ENCODE data around the gene THSD7A. TPM values are rescaled to one million over a fixed set of nuclear protein-coding genes. Genes with fewer than 3 reads are reported as not detected.

The THSD7A gene
- total and polyA plus RNA-seq, 10 of the 15 experiments (the other 5 are each of a cell fraction or from before 2014, with no cell fraction given), result 0.03 to 0.09 (median 0.03) TPM; not detected in 7

- Histone ChIP-seq H4K20me1 (ENCODE audit: control insufficient read depth, insufficient read depth) (no peaks in the 10 kb centered on the region), H3K27me3 (replicated peaks in 1 of 2; ENCODE audit: control insufficient read depth in 2 of 2, insufficient read depth in 2 of 2, low read length in 1 of 2) (no peaks in the 10 kb centered on the region), H3K4me1 (ENCODE audit: control insufficient read depth, insufficient read depth, low read length) (no peaks in the 10 kb centered on the region), H3K79me2 (ENCODE audit: control insufficient read depth, insufficient read depth, low read length) (no peaks in the 10 kb centered on the region), H2AFZ (ENCODE audit: control insufficient read depth, low read depth, low read length) (no peak overlapping the region), H3K4me2 (ENCODE audit: control insufficient read depth, insufficient read depth) (no peak overlapping the region), H3K27ac (ENCODE audit: control insufficient read depth, insufficient read depth) (no peak overlapping the region), H3K36me3 (ENCODE audit: control insufficient read depth in 2 of 2, insufficient read depth in 2 of 2, low read length in 1 of 2) (no peaks in the 10 kb centered on the region), H3K9ac (ENCODE audit: control insufficient read depth, insufficient read depth, low read length) (no peak overlapping the region), H3K9me3 (replicated peaks; ENCODE audit: control insufficient read depth, insufficient read depth, low read length) (no peaks in the 10 kb centered on the region), H3K4me3 (no peak overlapping the region)
- no peak for FAIRE-seq
- 44% methylated on average over 2 of the region's 2 CpGs for WGBS (ENCODE audit: insufficient coverage, insufficient replicate concordance, low lambda C conversion rate, missing lambda C conversion rate)
- BruUV-seq (replicated peaks), result no TSS peak
- in situ Hi-C loops (cut with MboI) (no loop called here), intact Hi-C loops (cut with micrococcal nuclease; ENCODE audit: unreplicated experiment) (no loop called here)
- no peak for DNase-seq (ENCODE audit: low read depth, low spot score)
- POLR2A ChIA-PET, result no interaction called here
- CTCF ChIA-PET, result no interaction called here
- SMC1A ChIA-PET (ENCODE audit: uncharacterized antibody, unreplicated experiment), result no interaction called here
- no peak for ATAC-seq
- RAD21 ChIA-PET (ENCODE audit: unreplicated experiment), result no interaction called here
- no peak for TF ChIP-seq POU2F2 (IDR thresholded peaks at IDR 0.05; ENCODE audit: borderline replicate concordance, low read depth, low read length)
- no peak for TF ChIP-seq CBX5 (IDR thresholded peaks at IDR 0.05; ENCODE audit: low read depth)
- TF ChIP-seq POLR2A (IDR thresholded peaks at IDR 0.05; ENCODE audit: low read depth, low read length), result no peak
- no peak for TF ChIP-seq ATF3 (IDR thresholded peaks at IDR 0.05; ENCODE audit: borderline replicate concordance, extremely low read depth, low read depth, low read length)
- TF ChIP-seq CUX1 (IDR thresholded peaks at IDR 0.05; ENCODE audit: insufficient replicate concordance, low read depth, low read length), result no peak
- TF ChIP-seq ZBTB40 (IDR thresholded peaks at IDR 0.05; ENCODE audit: borderline replicate concordance), result no peak
- no peak for TF ChIP-seq TAF1 (IDR thresholded peaks at IDR 0.05; ENCODE audit: borderline replicate concordance, low read depth, low read length)
- no peak for TF ChIP-seq FOS (IDR thresholded peaks at IDR 0.05; ENCODE audit: borderline replicate concordance, extremely low read depth, insufficient read length)
- no peak for TF ChIP-seq TBL1XR1 (IDR thresholded peaks at IDR 0.05; ENCODE audit: low read depth, low read length)
- TF ChIP-seq BCL3 (IDR thresholded peaks at IDR 0.05; ENCODE audit: borderline replicate concordance, insufficient read depth, low read depth, low read length, poor library complexity, severe bottlenecking), result no peak
- TF ChIP-seq RUNX3 (IDR thresholded peaks at IDR 0.05; ENCODE audit: low read length), result no peak
- no peak for TF ChIP-seq EED (IDR thresholded peaks at IDR 0.05; ENCODE audit: low read depth)
- no peak for TF ChIP-seq DPF2 (IDR thresholded peaks at IDR 0.05)
Measured at GRCh38 chr7:11786186-11786585, 45.8 kb downstream of the THSD7A start.
